ENCODE data around the gene NFKB1. TPM values are rescaled to one million over a fixed set of nuclear protein-coding genes. Genes with fewer than 3 reads are reported as not detected.

The NFKB1 gene
- 36.7 and 38.1 TPM in 2 replicates for total RNA-seq

GRCh38 chr4:102500696-102501446, at the start of gene NFKB1:
NFKB1 (plus strand) TSS chr4:102501359; CDS start chr4:102525519, 24,160 bp downstream.

Other genes with a start within 250 kb of the NFKB1 start
- 5.3 and 6.0 TPM in 2 replicates for gene SLC39A8, start 155.9 kb upstream of the NFKB1 start, total RNA-seq

Data from mammary microvascular endothelial cell (primary cell).